Measurements from ENCODE around the gene VPS13D. TPM values are rescaled to one million over a fixed set of nuclear protein-coding genes. Genes with fewer than 3 reads are reported as not detected.

Gene VPS13D
- total RNA-seq, 1 experiment from 2014 or later, result 31.6 TPM

GRCh38 chr1:12539705-12540579 lies 310.1 kb downstream of the VPS13D start:
- H3K4me1 ChIP-seq (ENCODE audit: control insufficient read depth in 1 of 2, insufficient read depth in 2 of 2, low read length in 2 of 2), result peaks cover 27 to 51% of the 10 kb centered on the region in 2 experiments
- no peaks in the 10 kb centered on the region for H3K9me3 ChIP-seq (ENCODE audit: control insufficient read depth in 1 of 2, insufficient read depth in 1 of 2, low read depth in 1 of 2, low read length in 2 of 2)
- no peaks in the 10 kb centered on the region for H3K27me3 ChIP-seq (ENCODE audit: insufficient read depth, low read length)
- no peaks in the 10 kb centered on the region for H3K79me2 ChIP-seq (ENCODE audit: insufficient read depth, low read length)
- intact Hi-C loops (cut with micrococcal nuclease), result loop anchor here (1.0 to 10.0 kb wide), 5 partner anchors 61 to 135 kb away; partner anchors contain the start of gene DHRS3
- CTCF ChIA-PET, result interaction anchor here (0.8 kb wide), 1 partner anchor 76 kb away, joined by 4 read pairs; no protein-coding TSS in a partner anchor
- H2AFZ ChIP-seq (ENCODE audit: low read depth, low read length, poor library complexity, severe bottlenecking), result peak overlapping the region; percentile 28
- TF ChIP-seq POLR2AphosphoS5 (IDR thresholded peaks at IDR 0.05; ENCODE audit: low read depth, low read length), result peak; percentile 28; the same call in 1 of the 2 replicates
- peak; percentile 57 for TF ChIP-seq RAD21 (IDR thresholded peaks at IDR 0.05; ENCODE audit: low read depth)
- TF ChIP-seq MAX (IDR thresholded peaks at IDR 0.05), result peak; percentile 29; the same call in 1 of the 2 replicates
- TF ChIP-seq ZFX (IDR thresholded peaks at IDR 0.05), result no peak; the same call in 1 of the 2 replicates
- no peak for TF ChIP-seq EZH2phosphoT487 (IDR thresholded peaks at IDR 0.05; ENCODE audit: borderline replicate concordance)
- peak; percentile 58 for TF ChIP-seq SP1 (IDR thresholded peaks at IDR 0.05; ENCODE audit: low read depth)
- peak; percentile 88 for TF ChIP-seq CBX3 (IDR thresholded peaks at IDR 0.05; ENCODE audit: low read depth)
- no peak for TF ChIP-seq ZBTB33 (IDR thresholded peaks at IDR 0.05; ENCODE audit: extremely low read depth, insufficient replicate concordance, low read length)
- TF ChIP-seq CEBPB (IDR thresholded peaks at IDR 0.05; ENCODE audit: low read depth), result peak; percentile 82
- TF ChIP-seq FOSL1 (IDR thresholded peaks at IDR 0.05; ENCODE audit: low read depth), result peak; percentile 50; the same call in 1 of the 2 replicates
- H3K27ac ChIP-seq (ENCODE audit: low read depth, low read length), result peak overlapping the region; percentile 24; the same call in 1 of the 2 replicates
- DNase-seq (ENCODE audit: low read depth, low spot score) (peak; percentile 83), ATAC-seq (peak; percentile 75)
- peak overlapping the region; percentile 80 for H3K4me2 ChIP-seq (ENCODE audit: low read length)
- H3K9ac ChIP-seq (ENCODE audit: low read length), result peak overlapping the region; percentile 55
- no peaks in the 10 kb centered on the region for H4K20me1 ChIP-seq (ENCODE audit: insufficient read depth)
- no TSS peak for BruUV-seq (replicated peaks)
- H3K9me2 ChIP-seq (ENCODE audit: insufficient read depth), result no peaks in the 10 kb centered on the region
- H3K36me3 ChIP-seq (ENCODE audit: control insufficient read depth in 1 of 2, insufficient read depth in 2 of 2, low read length in 2 of 2), result no peaks in the 10 kb centered on the region
- POLR2A ChIA-PET, result interaction anchor here (0.6 to 1.7 kb wide), 6 partner anchors 10 to 609 kb away, joined by 3 to 9 read pairs (median 3); partner anchors contain the start of gene DHRS3
- peak overlapping the region; percentile 25 to 48 for H3K4me3 ChIP-seq (replicated peaks in 1 of 2; ENCODE audit: low read depth in 1 of 2, low read length in 2 of 2)
- RAD21 ChIA-PET (ENCODE audit: low non-redundant PET in 1 of 2, low total read pairs in 2 of 2, uncharacterized antibody in 2 of 2, unreplicated experiment in 2 of 2), result interaction anchor here (0.7 to 1.7 kb wide), 4 partner anchors 9 to 79 kb away, joined by 3 to 5 read pairs (median 4); partner anchors contain the start of gene DHRS3 (in 1 of the 2)

Measured in HCT116 (cell line).